GM12892 (cell line): ENCODE data around the gene ZNF180.

Experiments
- POLR2A ChIP-seq: IDR thresholded peaks from 2 replicates; pipeline ENCODE4 v1.6.1; 2011; ENCODE audit warnings: low read depth, low read length, control low read depth
- POLR2AphosphoS5 ChIP-seq: IDR thresholded peaks from 2 replicates; pipeline ENCODE4 v1.6.1; 2011; ENCODE audit warnings: low read depth, low read length, control low read depth
- TAF1 ChIP-seq: IDR thresholded peaks from 2 replicates; pipeline ENCODE4 v1.6.1; 2011; ENCODE audit warnings: low read depth, mild to moderate bottlenecking, control low read depth, low read length, borderline replicate concordance

- TF ChIP-seq POLR2A (no peak), POLR2AphosphoS5 (no peak), TAF1 (no peak)
Measured at GRCh38 chr19:44515907-44516306, 15.6 kb upstream of the ZNF180 start.
